WTC11 (cell line): ENCODE results near the gene NR3C2. TPM values are rescaled to one million over a fixed set of nuclear protein-coding genes. Genes with fewer than 3 reads are reported as not detected.

Experiments
- ATAC-seq: fragments of 200-7000 bp; cut with Tn5 transposase; 2 replicates; pipeline ENCODE4 v1.10.0; 2021; ENCODE audit warnings: mild to moderate bottlenecking, moderate library complexity
- CTCF ChIA-PET: fragments of 300-600 bp; sonication (Branson Sonifier 250); formaldehyde crosslinking; loops from one replicate; lab custom pipeline; 2021; ENCODE audit warnings: antibody characterized with exemption; lab: Charles Lee
- POLR2A ChIA-PET: fragments of 350-600 bp; sonication (Branson Sonifier 250); formaldehyde crosslinking; loops from one replicate; lab custom pipeline; 2021; ENCODE audit warnings: antibody characterized with exemption; lab: Charles Lee
- DNase-seq: peaks from one replicate; pipeline ENCODE4 v3.0.0; 2021; ENCODE audit warnings: low spot score
- H3K27ac Mint-ChIP-seq: 2 replicates; pipeline ENCODE4 v1.8.0; 2021; ENCODE audit warnings: mixed read lengths
- H3K27me3 Mint-ChIP-seq: 2 replicates; pipeline ENCODE4 v1.8.0; 2021; ENCODE audit warnings: low read depth, mild to moderate bottlenecking, moderate library complexity, mixed read lengths
- H3K36me3 Mint-ChIP-seq: 2 replicates; pipeline ENCODE4 v1.8.0; 2021; ENCODE audit warnings: mixed read lengths
- H3K4me1 Mint-ChIP-seq: 2 replicates; pipeline ENCODE4 v1.8.0; 2022; ENCODE audit warnings: mixed read lengths
- H3K4me3 Mint-ChIP-seq: 2 replicates; pipeline ENCODE4 v1.8.0; 2021; ENCODE audit warnings: mild to moderate bottlenecking, moderate library complexity, mixed read lengths
- H3K9me3 Mint-ChIP-seq: 2 replicates; pipeline ENCODE4 v1.8.0; 2021; ENCODE audit warnings: mixed read lengths
- AR ChIP-seq: fragments of 250-450 bp; sonication (Bioruptor Pico); IDR thresholded peaks from 2 replicates; pipeline ENCODE4 v1.9.0; 2021; ENCODE audit warnings: mild to moderate bottlenecking
- ATF6 ChIP-seq: sonication (generic); formaldehyde crosslinking; IDR thresholded peaks from 2 replicates; pipeline ENCODE4 v1.8.1; 2023; ENCODE audit warnings: mild to moderate bottlenecking, missing genetic modification reagents
- ELF4 ChIP-seq: sonication (generic); formaldehyde crosslinking; IDR thresholded peaks from 2 replicates; pipeline ENCODE4 v1.8.1; 2022; ENCODE audit warnings: low read depth, mild to moderate bottlenecking, moderate library complexity, missing genetic modification reagents
- ESRRA ChIP-seq: sonication (generic); formaldehyde crosslinking; IDR thresholded peaks from 2 replicates; pipeline ENCODE4 v1.8.1; 2022; ENCODE audit warnings: mild to moderate bottlenecking, missing genetic modification reagents, borderline replicate concordance
- FOXP1 ChIP-seq: sonication (generic); formaldehyde crosslinking; IDR thresholded peaks from 2 replicates; pipeline ENCODE4 v1.8.0; 2022; ENCODE audit warnings: missing genetic modification reagents, mild to moderate bottlenecking, moderate library complexity, borderline replicate concordance
- FOXP4 ChIP-seq: sonication (generic); formaldehyde crosslinking; IDR thresholded peaks from 2 replicates; pipeline ENCODE4 v1.8.0; 2022; ENCODE audit warnings: mild to moderate bottlenecking, missing genetic modification reagents
- GRHL2 ChIP-seq: fragments of 250-450 bp; sonication (Bioruptor Pico); IDR thresholded peaks from 2 replicates; pipeline ENCODE4 v1.8.0; 2022; ENCODE audit warnings: mild to moderate bottlenecking, moderate library complexity; ENCODE audit not compliant: insufficient replicate concordance, severe bottlenecking
- NFATC4 ChIP-seq: fragments of 250-450 bp; sonication (Bioruptor Pico); IDR thresholded peaks from 2 replicates; pipeline ENCODE4 v1.9.0; 2021; ENCODE audit warnings: mild to moderate bottlenecking
- NR1H2 ChIP-seq: sonication (generic); formaldehyde crosslinking; IDR thresholded peaks from 2 replicates; pipeline ENCODE4 v1.9.0; 2021; ENCODE audit warnings: mild to moderate bottlenecking, moderate library complexity, missing genetic modification reagents
- PRRX2 ChIP-seq: fragments of 250-450 bp; sonication (Bioruptor Pico); IDR thresholded peaks from 2 replicates; pipeline ENCODE4 v1.8.0; 2021; ENCODE audit warnings: mild to moderate bottlenecking
- RORB ChIP-seq: fragments of 250-450 bp; sonication (Bioruptor Pico); IDR thresholded peaks from 2 replicates; pipeline ENCODE4 v1.9.0; 2021; ENCODE audit warnings: mild to moderate bottlenecking
- SMAD4 ChIP-seq: sonication (generic); formaldehyde crosslinking; IDR thresholded peaks from 2 replicates; pipeline ENCODE4 v1.8.0; 2022; ENCODE audit warnings: mild to moderate bottlenecking, missing genetic modification reagents
- SP1 ChIP-seq: sonication (generic); formaldehyde crosslinking; conservative IDR thresholded peaks from 2 replicates; pipeline ENCODE4 v1.8.1; 2022; ENCODE audit warnings: missing genetic modification reagents
- TEAD4 ChIP-seq: sonication (generic); formaldehyde crosslinking; IDR thresholded peaks from 2 replicates; pipeline ENCODE4 v1.8.0; 2022; ENCODE audit warnings: mild to moderate bottlenecking, missing genetic modification reagents
- TP53 ChIP-seq: sonication (generic); formaldehyde crosslinking; IDR thresholded peaks from 2 replicates; pipeline ENCODE4 v1.8.1; 2023; ENCODE audit warnings: mild to moderate bottlenecking, missing genetic modification reagents
- ZNF138 ChIP-seq: sonication (generic); formaldehyde crosslinking; conservative IDR thresholded peaks from 2 replicates; pipeline ENCODE4 v1.8.1; 2022; ENCODE audit warnings: mild to moderate bottlenecking, moderate library complexity, missing genetic modification reagents
- ZSCAN18 ChIP-seq: fragments of 250-450 bp; sonication (Bioruptor Pico); IDR thresholded peaks from 2 replicates; pipeline ENCODE4 v2.1.2; 2022; ENCODE audit warnings: mild to moderate bottlenecking, moderate library complexity
- total RNA-seq: library from RNA; stranded (reverse); gene quantifications from 3 replicates; pipeline ENCODE4 v1.2.3, GENCODE V29; 2021
- TF ChIP-seq, protein P1 (sequence below): sonication (generic); formaldehyde crosslinking; IDR thresholded peaks from 2 replicates; pipeline ENCODE4 v1.8.0; 2023; ENCODE audit warnings: missing genetic modification reagents, mild to moderate bottlenecking, borderline replicate concordance
- TF ChIP-seq, protein P2 (sequence below): fragments of 250-450 bp; sonication (Bioruptor Pico); IDR thresholded peaks from 2 replicates; pipeline ENCODE4 v1.9.0; 2021; ENCODE audit warnings: mild to moderate bottlenecking
- TF ChIP-seq, protein P3 (sequence below): fragments of 250-450 bp; sonication (Bioruptor Pico); IDR thresholded peaks from 2 replicates; pipeline ENCODE4 v1.8.0; 2021; ENCODE audit warnings: mild to moderate bottlenecking
- TF ChIP-seq, protein P4 (sequence below): sonication (generic); formaldehyde crosslinking; IDR thresholded peaks from 2 replicates; pipeline ENCODE4 v1.8.1; 2022; ENCODE audit warnings: mild to moderate bottlenecking, moderate library complexity, missing genetic modification reagents

The NR3C2 gene
- total RNA-seq, 1 experiment from 2014 or later: 2.8 TPM

DNA sequence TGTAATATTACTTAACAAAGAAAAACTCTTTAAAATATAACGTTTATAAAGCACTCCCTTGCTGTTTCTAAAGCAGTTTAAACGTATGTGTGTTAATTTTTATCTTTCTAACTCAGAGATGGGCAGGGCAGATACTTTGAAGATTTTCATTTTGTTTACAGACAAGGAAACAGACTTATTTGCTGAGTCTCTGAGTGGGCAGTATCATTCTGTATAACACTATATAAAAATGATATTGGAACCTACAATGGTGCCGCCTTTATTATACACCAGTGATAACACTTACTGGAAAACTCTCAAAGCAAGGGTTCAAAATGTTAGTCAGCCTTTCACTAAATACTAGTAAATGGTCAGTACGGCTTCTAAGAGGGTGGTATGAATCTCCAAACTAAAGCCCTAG lies 193.4 kb downstream of the NR3C2 start:
- DNase-seq (no peak), ATAC-seq (no peak)
- Mint-ChIP-seq H3K4me1 (peaks cover 18% of the 10 kb centered on the region), H3K27ac (no peak overlapping the region), H3K4me3 (no peak overlapping the region), H3K9me3 (no peaks in the 10 kb centered on the region; the same call in 1 of the 2 replicates), H3K27me3 (no peaks in the 10 kb centered on the region), H3K36me3 (no peaks in the 10 kb centered on the region)
- no peak for TF ChIP-seq NFATC4 (CRISPR knock-in tag)
- no peak for TF ChIP-seq ATF6
- TF ChIP-seq ESRRA: no peak
- TF ChIP-seq ELF4 (CRISPR knock-in tag): no peak
- no peak for TF ChIP-seq SP1
- TF ChIP-seq RORB (CRISPR knock-in tag): no peak
- TF ChIP-seq, protein P1, sequence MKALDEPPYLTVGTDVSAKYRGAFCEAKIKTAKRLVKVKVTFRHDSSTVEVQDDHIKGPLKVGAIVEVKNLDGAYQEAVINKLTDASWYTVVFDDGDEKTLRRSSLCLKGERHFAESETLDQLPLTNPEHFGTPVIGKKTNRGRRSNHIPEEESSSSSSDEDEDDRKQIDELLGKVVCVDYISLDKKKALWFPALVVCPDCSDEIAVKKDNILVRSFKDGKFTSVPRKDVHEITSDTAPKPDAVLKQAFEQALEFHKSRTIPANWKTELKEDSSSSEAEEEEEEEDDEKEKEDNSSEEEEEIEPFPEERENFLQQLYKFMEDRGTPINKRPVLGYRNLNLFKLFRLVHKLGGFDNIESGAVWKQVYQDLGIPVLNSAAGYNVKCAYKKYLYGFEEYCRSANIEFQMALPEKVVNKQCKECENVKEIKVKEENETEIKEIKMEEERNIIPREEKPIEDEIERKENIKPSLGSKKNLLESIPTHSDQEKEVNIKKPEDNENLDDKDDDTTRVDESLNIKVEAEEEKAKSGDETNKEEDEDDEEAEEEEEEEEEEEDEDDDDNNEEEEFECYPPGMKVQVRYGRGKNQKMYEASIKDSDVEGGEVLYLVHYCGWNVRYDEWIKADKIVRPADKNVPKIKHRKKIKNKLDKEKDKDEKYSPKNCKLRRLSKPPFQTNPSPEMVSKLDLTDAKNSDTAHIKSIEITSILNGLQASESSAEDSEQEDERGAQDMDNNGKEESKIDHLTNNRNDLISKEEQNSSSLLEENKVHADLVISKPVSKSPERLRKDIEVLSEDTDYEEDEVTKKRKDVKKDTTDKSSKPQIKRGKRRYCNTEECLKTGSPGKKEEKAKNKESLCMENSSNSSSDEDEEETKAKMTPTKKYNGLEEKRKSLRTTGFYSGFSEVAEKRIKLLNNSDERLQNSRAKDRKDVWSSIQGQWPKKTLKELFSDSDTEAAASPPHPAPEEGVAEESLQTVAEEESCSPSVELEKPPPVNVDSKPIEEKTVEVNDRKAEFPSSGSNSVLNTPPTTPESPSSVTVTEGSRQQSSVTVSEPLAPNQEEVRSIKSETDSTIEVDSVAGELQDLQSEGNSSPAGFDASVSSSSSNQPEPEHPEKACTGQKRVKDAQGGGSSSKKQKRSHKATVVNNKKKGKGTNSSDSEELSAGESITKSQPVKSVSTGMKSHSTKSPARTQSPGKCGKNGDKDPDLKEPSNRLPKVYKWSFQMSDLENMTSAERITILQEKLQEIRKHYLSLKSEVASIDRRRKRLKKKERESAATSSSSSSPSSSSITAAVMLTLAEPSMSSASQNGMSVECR (CRISPR knock-in tag): no peak
- no peak for TF ChIP-seq TEAD4 (CRISPR knock-in tag)
- no peak for TF ChIP-seq FOXP1 (CRISPR knock-in tag)
- TF ChIP-seq, protein P2, sequence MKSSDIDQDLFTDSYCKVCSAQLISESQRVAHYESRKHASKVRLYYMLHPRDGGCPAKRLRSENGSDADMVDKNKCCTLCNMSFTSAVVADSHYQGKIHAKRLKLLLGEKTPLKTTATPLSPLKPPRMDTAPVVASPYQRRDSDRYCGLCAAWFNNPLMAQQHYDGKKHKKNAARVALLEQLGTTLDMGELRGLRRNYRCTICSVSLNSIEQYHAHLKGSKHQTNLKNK (CRISPR knock-in tag): no peak
- TF ChIP-seq FOXP4 (CRISPR knock-in tag): no peak
- no peak for TF ChIP-seq SMAD4 (CRISPR knock-in tag)
- TF ChIP-seq PRRX2 (CRISPR knock-in tag): no peak
- TF ChIP-seq, protein P3, sequence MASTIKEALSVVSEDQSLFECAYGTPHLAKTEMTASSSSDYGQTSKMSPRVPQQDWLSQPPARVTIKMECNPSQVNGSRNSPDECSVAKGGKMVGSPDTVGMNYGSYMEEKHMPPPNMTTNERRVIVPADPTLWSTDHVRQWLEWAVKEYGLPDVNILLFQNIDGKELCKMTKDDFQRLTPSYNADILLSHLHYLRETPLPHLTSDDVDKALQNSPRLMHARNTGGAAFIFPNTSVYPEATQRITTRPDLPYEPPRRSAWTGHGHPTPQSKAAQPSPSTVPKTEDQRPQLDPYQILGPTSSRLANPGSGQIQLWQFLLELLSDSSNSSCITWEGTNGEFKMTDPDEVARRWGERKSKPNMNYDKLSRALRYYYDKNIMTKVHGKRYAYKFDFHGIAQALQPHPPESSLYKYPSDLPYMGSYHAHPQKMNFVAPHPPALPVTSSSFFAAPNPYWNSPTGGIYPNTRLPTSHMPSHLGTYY: no peak
- no peak for TF ChIP-seq GRHL2 (CRISPR knock-in tag)
- no peak for TF ChIP-seq NR1H2 (CRISPR knock-in tag)
- ChIA-PET CTCF (no interaction called here), POLR2A (no interaction called here)

- no peaks in the 10 kb centered on the region for H3K9me3 Mint-ChIP-seq
- no peaks in the 10 kb centered on the region for H3K27me3 Mint-ChIP-seq
- H3K4me1 Mint-ChIP-seq: peaks cover 18% of the 10 kb centered on the region
- no peak overlapping the region for H3K4me3 Mint-ChIP-seq
- DNase-seq: no peak
- no peaks in the 10 kb centered on the region for H3K36me3 Mint-ChIP-seq
- POLR2A ChIA-PET: no interaction called here
- H3K27ac Mint-ChIP-seq: no peak overlapping the region
- CTCF ChIA-PET: no interaction called here
- ATAC-seq: no peak
- no peak for TF ChIP-seq AR (CRISPR knock-in tag)
- TF ChIP-seq ZNF138 (CRISPR knock-in tag): no peak
- TF ChIP-seq, protein P4, sequence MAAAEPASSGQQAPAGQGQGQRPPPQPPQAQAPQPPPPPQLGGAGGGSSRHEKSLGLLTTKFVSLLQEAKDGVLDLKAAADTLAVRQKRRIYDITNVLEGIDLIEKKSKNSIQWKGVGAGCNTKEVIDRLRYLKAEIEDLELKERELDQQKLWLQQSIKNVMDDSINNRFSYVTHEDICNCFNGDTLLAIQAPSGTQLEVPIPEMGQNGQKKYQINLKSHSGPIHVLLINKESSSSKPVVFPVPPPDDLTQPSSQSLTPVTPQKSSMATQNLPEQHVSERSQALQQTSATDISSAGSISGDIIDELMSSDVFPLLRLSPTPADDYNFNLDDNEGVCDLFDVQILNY (CRISPR knock-in tag): no peak
- no peak for TF ChIP-seq ZSCAN18 (CRISPR knock-in tag)
- TF ChIP-seq TP53 (CRISPR knock-in tag): no peak
Observed at GRCh38 chr4:148245015-148245414, 197.2 kb downstream of the NR3C2 start.
